GM21447 (cell line): ENCODE measurements around the gene PGS1.
A peak's percentile ranks its signal among the peaks of the same experiment; 100 is the strongest.

Experiments used
- ATAC-seq: cut with Tn5 transposase; IDR thresholded peaks from one replicate; pipeline ENCODE4 v1.9.1; 2021; ENCODE audit not compliant: unreplicated experiment

The PGS1 gene

GRCh38 chr17:78345791-78346494 is 32.5 kb upstream of the PGS1 start:
- ATAC-seq: no peak

- no peak for ATAC-seq
Observed at GRCh38 chr17:78346605-78347250, 31.7 kb upstream of the PGS1 start.

- ATAC-seq: no peak
Observed at GRCh38 chr17:78347453-78347852, 31.0 kb upstream of the PGS1 start.

- ATAC-seq: no peak
Observed at GRCh38 chr17:78348055-78348770, 30.2 kb upstream of the PGS1 start.

GRCh38 chr17:78349891-78350642 is 28.4 kb upstream of the PGS1 start:
- no peak for ATAC-seq

GRCh38 chr17:78351449-78352006 is 26.9 kb upstream of the PGS1 start:
- no peak for ATAC-seq

- no peak for ATAC-seq
Observed at GRCh38 chr17:78353834-78354233, 24.6 kb upstream of the PGS1 start.

- no peak for ATAC-seq
Observed at GRCh38 chr17:78355045-78355641, 23.3 kb upstream of the PGS1 start.

- no peak for ATAC-seq
Observed at GRCh38 chr17:78355701-78356100, 22.7 kb upstream of the PGS1 start.

GRCh38 chr17:78356101-78356713 is 22.2 kb upstream of the PGS1 start:
- ATAC-seq: peak; percentile 66

- ATAC-seq: no peak
Observed at GRCh38 chr17:78357177-78357586, 21.3 kb upstream of the PGS1 start.

- no peak for ATAC-seq
Observed at GRCh38 chr17:78357672-78358537, 20.5 kb upstream of the PGS1 start.

- ATAC-seq: no peak
Observed at GRCh38 chr17:78358538-78359320, 19.7 kb upstream of the PGS1 start.

GRCh38 chr17:78359321-78359996 is 19.0 kb upstream of the PGS1 start:
- ATAC-seq: no peak

- ATAC-seq: no peak
Observed at GRCh38 chr17:78359997-78360370, 18.5 kb upstream of the PGS1 start, which contains the start of gene SOCS3. TSS of gene SOCS3 (minus strand) at chr17:78360077. CDS start at chr17:78359095, 982 bp downstream.

GRCh38 chr17:78360371-78361224 is 17.9 kb upstream of the PGS1 start:
- no peak for ATAC-seq

- no peak for ATAC-seq
Observed at GRCh38 chr17:78361225-78361701, 17.2 kb upstream of the PGS1 start.
